GM12892 (cell line): ENCODE data around the gene RPL13.

Experiments used
- POLR2A ChIP-seq: IDR thresholded peaks from 2 replicates; pipeline ENCODE4 v1.6.1; 2011; ENCODE audit warnings: low read depth, low read length, control low read depth
- POLR2AphosphoS5 ChIP-seq: IDR thresholded peaks from 2 replicates; pipeline ENCODE4 v1.6.1; 2011; ENCODE audit warnings: low read depth, low read length, control low read depth

GRCh38 chr16:89553733-89554132, 6.7 kb upstream of the RPL13 start:
- TF ChIP-seq POLR2A, result no peak
- no peak for TF ChIP-seq POLR2AphosphoS5
